K562 (cell line): ENCODE measurements around the gene EAF1. TPM values are rescaled to one million over a fixed set of nuclear protein-coding genes. Genes with fewer than 3 reads are reported as not detected.

ENCODE experiments used
- HLTF ChIP-seq: fragments of 450-650 bp; IDR thresholded peaks from 2 replicates; pipeline ENCODE4 v1.6.1; 2016
- KDM4B ChIP-seq, 2 experiments: fragments of 450-650 bp in 1 of 2; sonication (generic) in 1 of 2; IDR thresholded peaks; 2 replicates each; pipeline ENCODE4 v1.6.1; 2016 to 2017; ENCODE audit warnings: borderline replicate concordance in 2 of 2, antibody characterized with exemption in 1 of 2, low read depth in 1 of 2, mild to moderate bottlenecking in 1 of 2
- RBBP5 ChIP-seq: fragments of 200-600 bp; sonication (generic); IDR thresholded peaks from 2 replicates; pipeline ENCODE4 v1.6.1; 2012; ENCODE audit warnings: borderline replicate concordance, mild to moderate bottlenecking, low read length, control low read depth, inconsistent platforms; ENCODE audit not compliant: insufficient read depth, poor library complexity, severe bottlenecking
- TAF9B ChIP-seq: fragments of 450-650 bp; IDR thresholded peaks from 2 replicates; pipeline ENCODE4 v1.6.1; 2018; ENCODE audit warnings: mild to moderate bottlenecking; ENCODE audit not compliant: partially characterized antibody
- ZNF133 ChIP-seq: fragments of 250-450 bp; sonication (Bioruptor Pico); IDR thresholded peaks from 2 replicates; pipeline ENCODE4 v1.4.0; 2020; ENCODE audit warnings: mild to moderate bottlenecking
- polyA plus RNA-seq, 8 experiments: library from polyadenylated mRNA; depleted of rRNA in 4 of 8; stranded (reverse) in 5 of 8; unstranded in 3 of 8; fragments of >200 nt; fragmentation: Nextera tagmentation in 2 of 8; fragmentation: Illumina TruSeq in 1 of 8; extraction: Ambion mirVana in 2 of 8; extraction: Trizol in 1 of 8; gene quantifications; 2 replicates each; pipeline versions ENCODE4 v1.2.1 to v1.2.3, GENCODE V29; 2011 to 2014; ENCODE audit warnings: inconsistent platforms in 1 of 8, missing spikeins in 1 of 8
- total RNA-seq, 7 experiments: library from RNA; depleted of rRNA in 6 of 7; stranded (reverse); fragments of >200 nt in 6 of 7; fragmentation: Illumina TruSeq in 2 of 7; extraction: Trizol in 2 of 7; gene quantifications; 2 replicates each; pipeline versions ENCODE4 v1.2.1 to v1.2.3, GENCODE V29; 2011 to 2021; ENCODE audit warnings: low replicate concordance in 1 of 7
- TF ChIP-seq, protein P1 (sequence below), 2 experiments: fragments of 450-650 bp; conservative IDR thresholded peaks; 2 replicates each; pipeline ENCODE4 v1.6.1; 2017; ENCODE audit warnings: mild to moderate bottlenecking in 2 of 2, moderate library complexity in 2 of 2

Gene EAF1
- total and polyA plus RNA-seq, 9 of the 15 experiments (the other 6 are each of a cell fraction or from before 2014, with no cell fraction given) = 7.0 to 26.8 (median 20.4) TPM

DNA sequence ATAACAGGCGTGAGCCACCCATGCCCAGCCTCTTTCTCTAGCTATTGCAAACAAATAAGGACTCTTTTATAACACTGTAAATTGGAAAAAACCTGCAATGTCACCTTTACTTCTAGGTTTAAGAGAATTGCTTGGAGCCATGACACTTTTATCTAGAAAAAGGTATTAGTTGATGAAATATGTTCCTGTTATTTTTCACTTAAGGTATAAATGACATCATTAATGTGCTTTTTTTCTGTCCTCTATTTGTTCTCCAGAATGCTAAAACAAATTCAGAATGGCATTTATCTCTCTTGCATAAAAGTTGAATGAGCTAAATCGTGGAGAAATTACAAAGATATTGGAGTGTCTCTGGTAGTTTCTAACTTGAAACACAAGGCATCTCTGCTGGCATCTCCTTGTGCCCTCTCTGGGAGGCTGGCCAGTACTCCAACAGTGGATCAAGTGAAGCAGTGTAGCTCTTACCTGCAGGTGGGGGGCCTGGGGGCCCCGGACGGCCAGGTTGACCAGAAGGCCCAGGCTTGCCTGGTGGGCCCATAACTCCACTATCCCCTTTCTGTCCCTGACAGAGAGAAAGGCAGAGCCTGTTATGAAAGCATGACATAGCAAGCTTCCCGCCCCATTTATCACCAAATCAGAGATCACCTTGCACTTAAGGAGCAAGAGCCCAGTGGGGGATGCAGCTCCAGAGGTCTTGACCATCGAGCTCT lies 38.6 kb downstream of the EAF1 start (continued):
- TF ChIP-seq, protein P1, sequence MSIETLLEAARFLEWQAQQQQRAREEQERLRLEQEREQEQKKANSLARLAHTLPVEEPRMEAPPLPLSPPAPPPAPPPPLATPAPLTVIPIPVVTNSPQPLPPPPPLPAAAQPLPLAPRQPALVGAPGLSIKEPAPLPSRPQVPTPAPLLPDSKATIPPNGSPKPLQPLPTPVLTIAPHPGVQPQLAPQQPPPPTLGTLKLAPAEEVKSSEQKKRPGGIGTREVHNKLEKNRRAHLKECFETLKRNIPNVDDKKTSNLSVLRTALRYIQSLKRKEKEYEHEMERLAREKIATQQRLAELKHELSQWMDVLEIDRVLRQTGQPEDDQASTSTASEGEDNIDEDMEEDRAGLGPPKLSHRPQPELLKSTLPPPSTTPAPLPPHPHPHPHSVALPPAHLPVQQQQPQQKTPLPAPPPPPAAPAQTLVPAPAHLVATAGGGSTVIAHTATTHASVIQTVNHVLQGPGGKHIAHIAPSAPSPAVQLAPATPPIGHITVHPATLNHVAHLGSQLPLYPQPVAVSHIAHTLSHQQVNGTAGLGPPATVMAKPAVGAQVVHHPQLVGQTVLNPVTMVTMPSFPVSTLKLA (conservative IDR thresholded peaks at IDR 0.05) = no peak
- TF ChIP-seq HLTF (no peak), ZNF133 (CRISPR knock-in tag) (no peak), RBBP5 (no peak), TAF9B (no peak), KDM4B (IDR thresholded peaks at IDR 0.05; ENCODE audit: borderline replicate concordance in 2 of 2, low read depth in 1 of 2) (no peak)
